Neural cell (in vitro differentiated cells): Measurements from ENCODE around the gene GPRC5B.

ENCODE experiments used
- MXI1 ChIP-seq: fragments of 450-650 bp; conservative IDR thresholded peaks from 2 replicates; pipeline ENCODE4 v1.6.1; 2014; ENCODE audit warnings: antibody characterized with exemption, mild to moderate bottlenecking; ENCODE audit not compliant: poor library complexity, severe bottlenecking
- TF ChIP-seq, protein P1 (sequence below): fragments of 450-650 bp; IDR thresholded peaks from 2 replicates; pipeline ENCODE4 v1.5.1; 2014; ENCODE audit warnings: antibody characterized with exemption, mild to moderate bottlenecking, moderate library complexity; ENCODE audit not compliant: poor library complexity, severe bottlenecking

DNA sequence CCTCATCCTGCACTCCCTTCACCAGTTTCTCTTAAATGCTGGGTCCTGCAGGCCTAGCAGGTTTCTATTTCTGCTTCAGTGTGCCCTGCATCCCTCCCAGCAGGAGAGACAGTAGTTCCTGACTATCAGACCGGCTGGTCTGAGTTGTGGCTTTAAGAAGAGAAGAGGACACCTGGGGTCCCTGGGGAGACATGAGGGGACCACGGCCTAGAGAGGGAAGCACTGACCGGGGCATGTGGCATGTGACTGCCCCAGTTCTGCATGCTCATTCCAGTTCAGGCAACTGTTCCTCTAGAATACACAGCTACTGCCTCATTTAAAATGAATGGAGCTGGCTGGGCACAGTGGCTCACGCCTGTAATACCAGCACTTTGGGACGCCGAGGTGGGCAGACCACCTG, 61.3 kb downstream of the GPRC5B start:
- TF ChIP-seq, protein P1, sequence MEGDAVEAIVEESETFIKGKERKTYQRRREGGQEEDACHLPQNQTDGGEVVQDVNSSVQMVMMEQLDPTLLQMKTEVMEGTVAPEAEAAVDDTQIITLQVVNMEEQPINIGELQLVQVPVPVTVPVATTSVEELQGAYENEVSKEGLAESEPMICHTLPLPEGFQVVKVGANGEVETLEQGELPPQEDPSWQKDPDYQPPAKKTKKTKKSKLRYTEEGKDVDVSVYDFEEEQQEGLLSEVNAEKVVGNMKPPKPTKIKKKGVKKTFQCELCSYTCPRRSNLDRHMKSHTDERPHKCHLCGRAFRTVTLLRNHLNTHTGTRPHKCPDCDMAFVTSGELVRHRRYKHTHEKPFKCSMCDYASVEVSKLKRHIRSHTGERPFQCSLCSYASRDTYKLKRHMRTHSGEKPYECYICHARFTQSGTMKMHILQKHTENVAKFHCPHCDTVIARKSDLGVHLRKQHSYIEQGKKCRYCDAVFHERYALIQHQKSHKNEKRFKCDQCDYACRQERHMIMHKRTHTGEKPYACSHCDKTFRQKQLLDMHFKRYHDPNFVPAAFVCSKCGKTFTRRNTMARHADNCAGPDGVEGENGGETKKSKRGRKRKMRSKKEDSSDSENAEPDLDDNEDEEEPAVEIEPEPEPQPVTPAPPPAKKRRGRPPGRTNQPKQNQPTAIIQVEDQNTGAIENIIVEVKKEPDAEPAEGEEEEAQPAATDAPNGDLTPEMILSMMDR = no peak
- TF ChIP-seq MXI1 = no peak
